Peyer's patch (tissue), 4 donors: ENCODE measurements around the gene MDM4. TPM values are rescaled to one million over a fixed set of nuclear protein-coding genes. Genes with fewer than 3 reads are reported as not detected.

ENCODE experiments used
- DNase-seq, 3 donors: peaks; one replicate each; pipeline ENCODE4 v3.0.0-alpha.2; 2017 to 2019
- H3K27ac ChIP-seq, 4 donors: fragments of 200-600 bp; sonication (generic); one replicate each; pipeline ENCODE4 v1.5.1; 2016 to 2019
- H3K27me3 ChIP-seq, 2 donors: fragments of 200-600 bp; sonication (generic); one replicate each; pipeline ENCODE4 v1.5.1; 2019
- H3K36me3 ChIP-seq, 3 donors: fragments of 200-600 bp; sonication (generic); one replicate each; pipeline ENCODE4 v1.5.1; 2016 to 2019
- H3K4me1 ChIP-seq, 4 donors: fragments of 200-600 bp; sonication (generic); one replicate each; pipeline ENCODE4 v1.5.1; 2016 to 2019
- H3K4me3 ChIP-seq, 4 donors: fragments of 200-600 bp; sonication (generic); 1 replicate in 3 of 4; 2 replicates in 1 of 4; pipeline ENCODE4 v1.5.1; 2016 to 2019; ENCODE audit warnings: mild to moderate bottlenecking in 1 of 4
- H3K9me3 ChIP-seq, 4 donors: fragments of 200-600 bp; sonication (generic); one replicate each; pipeline ENCODE4 v1.5.1; 2016 to 2019; ENCODE audit warnings: mild to moderate bottlenecking in 1 of 4
- POLR2A ChIP-seq, 2 donors: fragments of 450-650 bp; IDR thresholded peaks; one replicate each; pipeline ENCODE4 v1.5.1; 2017; ENCODE audit warnings: antibody characterized with exemption in 2 of 2, mild to moderate bottlenecking in 2 of 2, moderate library complexity in 2 of 2
- total RNA-seq, 4 donors: library from RNA; depleted of rRNA; stranded (reverse); fragments of >200 nt; gene quantifications; one replicate each; pipeline ENCODE4 v1.1.0, GENCODE V29; 2016
- TF ChIP-seq, protein P1 (sequence below), 6 experiments: fragments of 450-650 bp in 4 of 6; fragments of 200-600 bp in 2 of 6; sonication (generic) in 1 of 6; IDR thresholded peaks; one replicate each; pipeline ENCODE4 v1.5.1; 2017 to 2019; ENCODE audit warnings: antibody characterized with exemption in 6 of 6, mild to moderate bottlenecking in 3 of 6, moderate library complexity in 1 of 6

Gene MDM4
- total RNA-seq, 4 donors from 2014 or later: 83.0 to 227 (median 125) TPM

DNA sequence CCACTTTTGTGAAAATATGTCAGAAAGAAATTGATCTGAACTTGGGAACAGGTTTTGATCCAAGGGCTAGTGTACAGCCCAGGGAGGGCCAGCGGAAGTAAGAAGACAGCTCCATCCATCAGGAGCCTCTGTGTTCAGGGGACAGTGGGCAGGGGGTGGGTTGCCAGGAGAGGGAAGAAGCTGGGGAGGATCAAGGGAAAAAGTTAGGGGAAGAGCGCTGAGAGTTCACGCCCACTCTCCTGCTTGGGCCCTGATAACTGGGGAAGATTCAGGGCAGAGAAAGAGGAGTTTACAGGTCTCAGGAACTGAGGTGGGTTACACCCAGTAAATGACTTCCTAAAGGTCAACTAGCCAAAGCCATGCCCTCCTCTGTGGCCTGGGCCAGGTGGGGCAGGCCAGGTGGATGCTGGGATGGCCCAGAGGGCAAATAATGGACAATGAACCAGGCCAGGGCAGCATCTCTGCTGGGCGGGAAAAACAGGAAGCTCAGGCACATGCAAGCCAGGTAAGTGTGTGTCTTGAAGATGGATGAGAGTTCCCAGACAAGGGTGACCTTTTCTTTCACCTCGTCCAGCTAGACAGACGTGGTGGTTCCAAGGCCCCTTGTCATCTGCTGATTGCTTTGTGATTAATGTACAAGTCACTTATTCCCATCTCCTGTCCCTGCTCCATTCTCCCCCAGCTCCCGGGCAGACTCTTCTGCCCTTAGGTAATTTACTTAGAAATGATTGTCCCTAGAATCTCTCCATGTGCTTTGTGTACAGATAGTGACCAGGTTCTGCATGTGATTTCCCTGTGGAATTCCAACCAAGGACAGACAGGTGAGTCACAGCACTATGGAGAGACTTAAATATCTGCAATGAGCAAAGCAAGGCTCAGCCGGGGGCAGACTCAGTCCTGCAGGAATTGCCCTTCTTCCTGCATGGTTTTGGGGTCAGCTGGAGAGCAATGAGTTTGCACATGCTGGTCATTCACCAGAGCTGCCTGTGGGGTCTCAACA lies 57.0 kb downstream of the MDM4 start:
- no peak for TF ChIP-seq POLR2A (IDR thresholded peaks at IDR 0.05)
- TF ChIP-seq, protein P1, sequence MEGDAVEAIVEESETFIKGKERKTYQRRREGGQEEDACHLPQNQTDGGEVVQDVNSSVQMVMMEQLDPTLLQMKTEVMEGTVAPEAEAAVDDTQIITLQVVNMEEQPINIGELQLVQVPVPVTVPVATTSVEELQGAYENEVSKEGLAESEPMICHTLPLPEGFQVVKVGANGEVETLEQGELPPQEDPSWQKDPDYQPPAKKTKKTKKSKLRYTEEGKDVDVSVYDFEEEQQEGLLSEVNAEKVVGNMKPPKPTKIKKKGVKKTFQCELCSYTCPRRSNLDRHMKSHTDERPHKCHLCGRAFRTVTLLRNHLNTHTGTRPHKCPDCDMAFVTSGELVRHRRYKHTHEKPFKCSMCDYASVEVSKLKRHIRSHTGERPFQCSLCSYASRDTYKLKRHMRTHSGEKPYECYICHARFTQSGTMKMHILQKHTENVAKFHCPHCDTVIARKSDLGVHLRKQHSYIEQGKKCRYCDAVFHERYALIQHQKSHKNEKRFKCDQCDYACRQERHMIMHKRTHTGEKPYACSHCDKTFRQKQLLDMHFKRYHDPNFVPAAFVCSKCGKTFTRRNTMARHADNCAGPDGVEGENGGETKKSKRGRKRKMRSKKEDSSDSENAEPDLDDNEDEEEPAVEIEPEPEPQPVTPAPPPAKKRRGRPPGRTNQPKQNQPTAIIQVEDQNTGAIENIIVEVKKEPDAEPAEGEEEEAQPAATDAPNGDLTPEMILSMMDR (IDR thresholded peaks at IDR 0.05): no peak
- Histone ChIP-seq H3K4me1 (peaks cover 0 to 1% (median 0%) of the 10 kb centered on the region in 4 donors), H3K27ac (no peak overlapping the region), H3K9me3 (no peaks in the 10 kb centered on the region), H3K36me3 (peaks cover 0 to 4% (median 0%) of the 10 kb centered on the region in 3 donors), H3K27me3 (no peaks in the 10 kb centered on the region), H3K4me3 (no peak overlapping the region)
- DNase-seq: no peak

DNA sequence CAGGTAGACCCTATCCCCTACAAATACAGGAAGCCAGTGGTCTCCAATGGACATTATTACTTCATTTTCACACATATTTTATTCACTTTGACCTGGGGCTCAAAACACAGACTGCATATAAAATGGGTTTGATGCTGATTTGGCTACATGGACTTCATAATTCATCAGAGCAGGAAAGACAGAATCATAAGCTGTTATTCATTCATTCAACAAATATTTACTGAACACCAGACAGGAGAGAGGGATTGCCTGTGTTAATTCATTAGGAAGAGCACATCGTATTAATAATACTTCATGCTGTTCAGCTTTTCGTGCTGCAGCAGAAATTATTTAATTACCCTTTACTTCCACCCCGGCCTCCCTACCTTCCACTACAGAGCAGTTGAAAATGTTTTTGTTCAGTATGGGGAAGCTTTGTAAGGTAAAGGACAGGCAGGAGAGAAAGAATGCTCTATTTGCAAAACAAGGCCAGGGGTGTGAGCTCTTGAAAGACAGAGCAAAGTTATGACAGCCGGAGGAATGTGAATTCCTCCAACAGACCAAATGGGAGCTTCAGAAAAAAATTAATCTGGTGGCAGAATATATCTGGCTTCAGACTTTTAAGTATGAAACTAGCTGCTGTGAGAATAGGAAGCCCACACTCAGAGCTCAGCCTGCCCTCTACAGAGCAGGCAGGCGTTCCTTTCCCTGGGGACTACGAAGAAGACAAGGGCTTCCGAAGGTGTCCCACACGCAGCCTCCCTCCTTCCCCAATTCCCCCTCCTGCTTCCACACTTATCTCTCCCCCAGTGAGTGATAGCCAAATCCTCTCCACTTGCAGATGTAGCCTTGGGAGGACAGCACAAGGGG lies 58.0 kb downstream of the MDM4 start:
- Histone ChIP-seq H3K27ac (no peak overlapping the region), H3K4me3 (no peak overlapping the region), H3K4me1 (peaks cover 0 to 8% (median 0%) of the 10 kb centered on the region in 4 donors), H3K9me3 (no peaks in the 10 kb centered on the region), H3K36me3 (peaks cover 0 to 4% (median 0%) of the 10 kb centered on the region in 3 donors), H3K27me3 (no peaks in the 10 kb centered on the region)
- DNase-seq: no peak
- TF ChIP-seq POLR2A (IDR thresholded peaks at IDR 0.05): no peak
- TF ChIP-seq, protein P1 (IDR thresholded peaks at IDR 0.05): no peak

DNA sequence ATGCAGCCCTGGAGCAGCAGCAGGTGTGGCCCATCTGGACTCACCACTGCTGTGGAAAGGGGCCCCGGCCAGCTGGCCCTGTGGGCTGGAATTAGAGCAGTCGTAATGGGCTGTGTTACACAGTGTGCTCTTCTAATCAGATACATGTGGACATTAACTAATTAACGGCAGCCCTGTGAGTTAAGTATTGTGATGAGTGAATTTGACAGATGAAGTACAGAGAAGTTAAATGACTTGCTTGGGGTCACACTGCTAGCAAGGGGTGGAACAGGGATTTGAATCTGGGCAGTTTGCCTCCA lies 58.6 kb downstream of the MDM4 start:
- peaks cover 0 to 8% (median 2%) of the 10 kb centered on the region in 4 donors for H3K4me1 ChIP-seq
- TF ChIP-seq, protein P1 (IDR thresholded peaks at IDR 0.05): no peak
- no peak for TF ChIP-seq POLR2A (IDR thresholded peaks at IDR 0.05)
- no peak overlapping the region for H3K4me3 ChIP-seq
- no peak overlapping the region for H3K27ac ChIP-seq
- no peak for DNase-seq
- H3K27me3 ChIP-seq: no peaks in the 10 kb centered on the region
- peaks cover 0 to 4% (median 0%) of the 10 kb centered on the region in 3 donors for H3K36me3 ChIP-seq
- H3K9me3 ChIP-seq: no peaks in the 10 kb centered on the region

DNA sequence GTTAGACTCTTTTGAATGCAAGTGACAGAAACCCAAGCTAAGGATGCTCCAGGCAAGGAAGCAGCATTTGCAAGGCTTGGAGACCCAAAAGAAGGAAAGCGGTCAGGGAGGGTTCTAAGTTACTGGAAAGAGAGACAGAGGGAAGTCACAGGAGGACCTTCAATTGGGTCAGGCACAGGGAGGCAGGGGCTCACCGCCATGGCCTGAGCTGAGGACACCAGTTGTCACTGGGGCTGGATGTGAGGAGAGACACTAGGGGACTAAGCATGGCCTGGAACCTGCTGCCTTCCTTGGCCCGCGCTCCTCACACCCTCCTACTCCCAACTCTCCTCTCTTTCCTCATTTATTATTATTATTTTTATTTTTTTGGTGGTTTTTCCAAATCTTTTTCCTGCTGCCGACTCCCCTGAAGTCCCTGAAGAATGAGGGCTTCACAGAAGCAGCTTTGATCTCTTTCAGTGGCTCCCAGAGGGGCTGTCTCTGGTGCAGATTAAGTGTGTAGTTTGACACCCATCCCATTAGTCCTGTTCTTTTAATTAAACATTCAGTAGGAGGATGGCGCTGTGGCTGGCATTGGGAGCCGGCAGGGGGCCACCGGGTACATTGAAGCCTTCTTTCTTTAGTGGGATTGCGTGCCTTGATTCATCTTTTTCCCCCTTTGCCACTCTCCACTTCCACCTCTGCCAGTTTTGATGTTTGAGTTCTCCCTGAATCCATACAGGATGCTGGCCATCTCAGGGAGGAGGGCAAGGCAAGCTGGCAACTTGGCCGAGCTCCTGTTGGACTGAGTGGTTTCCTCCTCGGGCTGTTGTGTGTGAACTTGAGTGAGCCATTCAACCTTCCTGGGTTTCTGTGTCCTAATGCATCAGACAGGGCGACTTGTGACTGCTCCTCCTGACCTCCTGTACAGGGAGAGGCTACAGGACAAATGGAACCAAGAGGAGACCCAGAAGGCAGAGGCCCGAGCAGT lies 59.3 kb downstream of the MDM4 start:
- H3K4me3 ChIP-seq: no peak overlapping the region
- H3K36me3 ChIP-seq: no peaks in the 10 kb centered on the region
- H3K9me3 ChIP-seq: no peaks in the 10 kb centered on the region
- H3K27me3 ChIP-seq: no peaks in the 10 kb centered on the region
- TF ChIP-seq, protein P1 (IDR thresholded peaks at IDR 0.05): no peak
- no peak for TF ChIP-seq POLR2A (IDR thresholded peaks at IDR 0.05)
- DNase-seq: no peak
- H3K27ac ChIP-seq: no peak overlapping the region
- peaks cover 0 to 8% (median 2%) of the 10 kb centered on the region in 4 donors for H3K4me1 ChIP-seq

DNA sequence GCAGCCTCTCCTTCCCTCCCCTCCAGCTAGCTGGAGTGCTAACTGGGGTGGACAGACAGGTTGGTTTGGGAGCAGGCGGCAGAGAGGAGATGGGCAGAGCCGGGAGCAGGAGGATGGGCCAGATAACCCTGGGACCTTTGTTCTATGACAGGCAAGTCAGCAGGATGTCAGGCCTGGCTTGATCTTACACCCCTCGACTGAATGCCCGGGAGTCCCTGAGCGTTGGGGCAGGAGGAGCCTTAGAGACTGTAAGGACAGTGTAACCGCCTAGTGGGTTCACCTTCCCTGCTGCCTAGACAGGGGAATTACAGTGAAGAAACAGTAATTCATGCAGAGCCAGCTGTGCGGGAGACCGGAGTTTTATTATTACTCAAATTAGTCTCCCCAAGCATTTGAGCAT lies 60.2 kb downstream of the MDM4 start:
- Histone ChIP-seq H3K27ac (no peak overlapping the region), H3K4me1 (peaks cover 0 to 8% (median 2%) of the 10 kb centered on the region in 4 donors), H3K4me3 (no peak overlapping the region), H3K36me3 (no peaks in the 10 kb centered on the region), H3K27me3 (no peaks in the 10 kb centered on the region), H3K9me3 (no peaks in the 10 kb centered on the region)
- DNase-seq: no peak
- TF ChIP-seq, protein P1 (IDR thresholded peaks at IDR 0.05): no peak
- TF ChIP-seq POLR2A (IDR thresholded peaks at IDR 0.05): no peak
